Measurements from ENCODE around the gene NOTCH2. TPM values are rescaled to one million over a fixed set of nuclear protein-coding genes. Genes with fewer than 3 reads are reported as not detected.
A peak's percentile ranks its signal among the peaks of the same experiment; 100 is the strongest.
"Not testable (repeated sequence)": the region's sequence is repeated elsewhere in the genome, so short reads cannot be mapped to it uniquely, and the experiment has no call there.

Gene NOTCH2
- total RNA-seq, 2 experiments from 2014 or later = 78.0 to 89.2 TPM

GRCh38 chr1:120008320-120008719, 61.1 kb downstream of the NOTCH2 start:
- H3K36me3 Mint-ChIP-seq; H3K4me1 Mint-ChIP-seq; DNase-seq; H3K27ac Mint-ChIP-seq; H3K27me3 Mint-ChIP-seq; H3K4me3 Mint-ChIP-seq; ATAC-seq (ENCODE audit: low read depth); POLR2A ChIA-PET; H3K9me3 Mint-ChIP-seq: not testable (repeated sequence)

- H3K27ac Mint-ChIP-seq; H3K9me3 Mint-ChIP-seq; H3K36me3 Mint-ChIP-seq; H3K4me3 Mint-ChIP-seq; DNase-seq; H3K27me3 Mint-ChIP-seq; POLR2A ChIA-PET; H3K4me1 Mint-ChIP-seq; ATAC-seq (ENCODE audit: low read depth): not testable (repeated sequence)
These were observed 61.6 kb downstream of the NOTCH2 start for GRCh38 chr1:120007850-120008249.

GRCh38 chr1:120001035-120001434, 68.4 kb downstream of the NOTCH2 start:
- peaks cover 12% of the 10 kb centered on the region for H3K36me3 Mint-ChIP-seq
- H3K9me3 Mint-ChIP-seq; DNase-seq; ATAC-seq (ENCODE audit: low read depth); H3K27me3 Mint-ChIP-seq; POLR2A ChIA-PET; H3K4me3 Mint-ChIP-seq; H3K4me1 Mint-ChIP-seq; H3K27ac Mint-ChIP-seq: not testable (repeated sequence)

GRCh38 chr1:119996731-119997312, 72.6 kb downstream of the NOTCH2 start:
- H3K9me3 Mint-ChIP-seq; H3K27ac Mint-ChIP-seq; H3K4me3 Mint-ChIP-seq; ATAC-seq (ENCODE audit: low read depth); POLR2A ChIA-PET; H3K36me3 Mint-ChIP-seq; H3K4me1 Mint-ChIP-seq; H3K27me3 Mint-ChIP-seq; DNase-seq: not testable (repeated sequence)

- POLR2A ChIA-PET; H3K9me3 Mint-ChIP-seq; H3K27ac Mint-ChIP-seq; H3K4me1 Mint-ChIP-seq; H3K27me3 Mint-ChIP-seq; ATAC-seq (ENCODE audit: low read depth); H3K36me3 Mint-ChIP-seq; DNase-seq; H3K4me3 Mint-ChIP-seq: not testable (repeated sequence)
These were observed 73.5 kb downstream of the NOTCH2 start for GRCh38 chr1:119995975-119996374.

- H3K4me1 Mint-ChIP-seq = peaks cover 44% of the 10 kb centered on the region
- H3K9me3 Mint-ChIP-seq = no peaks in the 10 kb centered on the region
- no peak for ATAC-seq (ENCODE audit: low read depth)
- no peak for DNase-seq
- H3K4me3 Mint-ChIP-seq = peak overlapping the region; percentile 66
- no peaks in the 10 kb centered on the region for H3K27me3 Mint-ChIP-seq
- POLR2A ChIA-PET = interaction anchor here (1.2 kb wide), 1 partner anchor 188 kb away, joined by 4 read pairs; the partner anchor contains the start of gene SEC22B
- H3K27ac Mint-ChIP-seq = peak overlapping the region; percentile 91
- peaks cover 36% of the 10 kb centered on the region for H3K36me3 Mint-ChIP-seq
These were observed 81.0 kb downstream of the NOTCH2 start for GRCh38 chr1:119988306-119989062.

GRCh38 chr1:119987686-119988085, 81.8 kb downstream of the NOTCH2 start:
- Mint-ChIP-seq H3K27me3 (no peaks in the 10 kb centered on the region), H3K9me3 (no peaks in the 10 kb centered on the region), H3K36me3 (peaks cover 40% of the 10 kb centered on the region), H3K27ac (peak overlapping the region; percentile 91), H3K4me1 (peaks cover 44% of the 10 kb centered on the region), H3K4me3 (peak overlapping the region; percentile 66)
- peak; percentile 91 for ATAC-seq (ENCODE audit: low read depth)
- no peak for DNase-seq
- POLR2A ChIA-PET = interaction anchor here (1.2 kb wide), 1 partner anchor 189 kb away, joined by 4 read pairs; the partner anchor contains the start of gene SEC22B

GRCh38 chr1:119987112-119987511, 82.3 kb downstream of the NOTCH2 start:
- peak; percentile 40 for ATAC-seq (ENCODE audit: low read depth)

GRCh38 chr1:119986007-119986497, 83.4 kb downstream of the NOTCH2 start:
- POLR2A ChIA-PET = no interaction called here
- Mint-ChIP-seq H3K27me3 (no peaks in the 10 kb centered on the region), H3K27ac (no peak overlapping the region), H3K36me3 (peaks cover 48% of the 10 kb centered on the region), H3K9me3 (no peaks in the 10 kb centered on the region), H3K4me1 (peaks cover 49% of the 10 kb centered on the region), H3K4me3 (no peak overlapping the region)
- no peak for DNase-seq
- no peak for ATAC-seq (ENCODE audit: low read depth)

More at GRCh38 chr1:119987112-119987511, 82.3 kb downstream of the NOTCH2 start:
- H3K27me3 Mint-ChIP-seq = no peaks in the 10 kb centered on the region
- no peaks in the 10 kb centered on the region for H3K9me3 Mint-ChIP-seq
- peaks cover 45% of the 10 kb centered on the region for H3K4me1 Mint-ChIP-seq
- H3K36me3 Mint-ChIP-seq = peaks cover 44% of the 10 kb centered on the region
- peak overlapping the region; percentile 66 for H3K4me3 Mint-ChIP-seq
- H3K27ac Mint-ChIP-seq = peak overlapping the region; percentile 91
- no peak for DNase-seq
- POLR2A ChIA-PET = interaction anchor here (1.2 kb wide), 1 partner anchor 189 kb away, joined by 4 read pairs; the partner anchor contains the start of gene SEC22B

GRCh38 chr1:119984771-119985170, 84.7 kb downstream of the NOTCH2 start:
- Mint-ChIP-seq H3K4me3 (peak overlapping the region; percentile 17), H3K27me3 (no peaks in the 10 kb centered on the region), H3K9me3 (no peaks in the 10 kb centered on the region), H3K27ac (peak overlapping the region; percentile 30), H3K36me3 (peaks cover 48% of the 10 kb centered on the region), H3K4me1 (peaks cover 49% of the 10 kb centered on the region)
- DNase-seq (no peak), ATAC-seq (ENCODE audit: low read depth) (no peak)
- POLR2A ChIA-PET = no interaction called here

GRCh38 chr1:119981986-119982815, 87.3 kb downstream of the NOTCH2 start:
- no peak overlapping the region for H3K27ac Mint-ChIP-seq
- H3K27me3 Mint-ChIP-seq = no peaks in the 10 kb centered on the region

GRCh38 chr1:119981496-119981895, 88.0 kb downstream of the NOTCH2 start:
- Mint-ChIP-seq H3K27ac (no peak overlapping the region), H3K4me1 (peaks cover 34% of the 10 kb centered on the region), H3K27me3 (no peaks in the 10 kb centered on the region), H3K36me3 (peaks cover 42% of the 10 kb centered on the region), H3K9me3 (no peaks in the 10 kb centered on the region), H3K4me3 (no peak overlapping the region)
- POLR2A ChIA-PET = no interaction called here
- no peak for ATAC-seq (ENCODE audit: low read depth)
- no peak for DNase-seq

More at GRCh38 chr1:119981986-119982815, 87.3 kb downstream of the NOTCH2 start:
- ATAC-seq (ENCODE audit: low read depth) (no peak), DNase-seq (no peak)
- H3K4me3 Mint-ChIP-seq = no peak overlapping the region
- H3K9me3 Mint-ChIP-seq = no peaks in the 10 kb centered on the region
- POLR2A ChIA-PET = no interaction called here
- peaks cover 38% of the 10 kb centered on the region for H3K4me1 Mint-ChIP-seq
- H3K36me3 Mint-ChIP-seq = peaks cover 47% of the 10 kb centered on the region

GRCh38 chr1:119978018-119978505, 91.4 kb downstream of the NOTCH2 start:
- H3K4me3 Mint-ChIP-seq = no peak overlapping the region
- peaks cover 34% of the 10 kb centered on the region for H3K36me3 Mint-ChIP-seq
- H3K27me3 Mint-ChIP-seq = no peaks in the 10 kb centered on the region
- ATAC-seq (ENCODE audit: low read depth) (no peak), DNase-seq (no peak)
- H3K9me3 Mint-ChIP-seq = no peaks in the 10 kb centered on the region
- peaks cover 18% of the 10 kb centered on the region for H3K4me1 Mint-ChIP-seq
- POLR2A ChIA-PET = no interaction called here
- no peak overlapping the region for H3K27ac Mint-ChIP-seq

Measured in activated naive CD8-positive, alpha-beta T cell treated with anti-CD3 and anti-CD28 coated beads, Interleukin-2, amount 10 ng/mL, durations not matched to agents 7 days and 5 days (primary cell).